GM18499 (cell line): ENCODE results near the gene OR51A4.
"Not testable (repeated sequence)": the region's sequence is repeated elsewhere in the genome, so short reads cannot be mapped to it uniquely, and the experiment has no call there.

Source experiments
- ATAC-seq: cut with Tn5 transposase; IDR thresholded peaks from one replicate; pipeline ENCODE4 v1.9.1; 2021; ENCODE audit warnings: moderate number of reproducible peaks; ENCODE audit not compliant: insufficient read depth, unreplicated experiment

OR51A4 gene

DNA sequence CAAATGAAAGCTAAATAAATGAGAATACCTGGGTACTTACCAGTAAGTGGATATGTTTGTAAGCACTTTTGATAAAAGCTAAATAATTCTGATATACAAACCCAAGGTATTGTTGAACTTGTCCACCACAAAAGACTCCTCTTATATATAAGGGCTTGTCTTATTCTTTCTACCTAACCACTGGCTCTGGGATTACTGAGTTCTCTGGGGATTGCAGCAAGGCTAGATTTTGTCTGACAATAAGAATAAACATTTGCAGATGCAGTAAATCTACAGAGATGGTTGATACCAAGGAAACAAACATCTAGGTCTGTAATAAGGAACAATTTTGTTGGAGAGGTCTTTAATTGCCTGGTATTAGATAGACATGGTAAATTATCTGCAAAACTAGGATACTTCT lies at the start of gene OR51A4:
OR51A4 (minus strand) TSS at position 101 of the 400 bp plus-strand sequence. CDS start 505 bp downstream, outside the sequence.
- no peak for ATAC-seq

GRCh38 chr11:4994551-4994950 lies 47.1 kb upstream of the OR51A4 start, which contains the start of gene OR51L1:
Gene OR51L1 (plus strand): TSS chr11:4994851. CDS start chr11:4998983, 4,132 bp downstream.
- no peak for ATAC-seq

DNA sequence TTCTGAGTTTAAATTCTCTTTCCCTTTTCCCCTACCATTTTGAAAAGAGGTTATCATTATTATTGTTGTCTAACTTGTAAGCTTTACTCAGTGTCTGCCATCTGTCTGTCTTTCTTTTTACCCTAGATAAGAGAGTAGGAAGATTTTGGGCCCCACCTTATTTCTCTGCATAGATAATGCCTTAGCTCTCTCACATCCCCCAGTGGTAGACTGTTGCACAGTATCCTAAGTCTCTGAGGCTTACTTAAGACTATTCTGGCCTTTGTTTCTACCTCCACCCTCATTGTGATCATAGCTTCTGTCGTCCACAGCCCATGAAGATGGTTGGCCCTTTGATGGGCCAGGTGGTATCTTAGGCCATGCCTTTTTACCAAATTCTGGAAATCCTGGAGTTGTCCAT lies 43.7 kb upstream of the OR51A4 start:
- no peak for ATAC-seq

DNA sequence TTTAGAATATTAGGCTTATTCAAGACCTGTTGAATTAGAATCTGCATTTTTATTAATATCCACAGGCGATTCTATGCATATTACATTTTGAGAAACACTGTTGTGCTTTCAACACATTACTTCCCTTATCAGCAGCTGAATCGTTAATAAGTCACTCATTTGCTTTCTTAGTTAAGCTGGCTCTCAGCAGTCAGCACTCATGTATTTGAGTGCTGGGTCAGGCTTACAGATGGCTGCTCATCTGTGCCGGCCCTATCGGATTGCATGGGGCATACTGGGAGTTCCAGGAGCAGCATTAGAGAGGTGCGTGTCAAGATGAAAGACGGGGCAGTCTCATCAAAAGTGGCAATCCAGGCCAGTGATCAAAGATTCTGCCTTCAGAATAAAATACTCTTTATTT lies 36.4 kb upstream of the OR51A4 start:
- no peak for ATAC-seq

GRCh38 chr11:4982678-4983077 lies 35.3 kb upstream of the OR51A4 start:
- no peak for ATAC-seq

DNA sequence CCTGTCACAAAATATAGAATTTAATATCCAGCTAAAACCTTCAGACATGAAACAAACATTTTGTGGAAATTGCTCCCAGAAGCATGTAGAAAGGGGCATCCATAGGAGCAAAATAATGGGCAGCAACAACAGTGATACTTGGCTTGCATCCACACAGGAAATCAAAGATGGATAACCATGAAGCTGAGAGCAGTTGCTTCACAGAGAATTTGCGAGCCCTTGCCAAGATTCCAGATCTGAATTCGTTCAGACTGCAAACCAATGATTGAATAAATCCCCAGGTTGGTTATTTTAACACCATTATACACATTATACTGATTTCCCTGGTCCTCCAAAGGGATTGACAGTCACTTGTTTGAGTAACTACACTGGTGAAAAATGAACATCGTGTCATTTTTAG lies 31.6 kb upstream of the OR51A4 start:
- ATAC-seq, result no peak

DNA sequence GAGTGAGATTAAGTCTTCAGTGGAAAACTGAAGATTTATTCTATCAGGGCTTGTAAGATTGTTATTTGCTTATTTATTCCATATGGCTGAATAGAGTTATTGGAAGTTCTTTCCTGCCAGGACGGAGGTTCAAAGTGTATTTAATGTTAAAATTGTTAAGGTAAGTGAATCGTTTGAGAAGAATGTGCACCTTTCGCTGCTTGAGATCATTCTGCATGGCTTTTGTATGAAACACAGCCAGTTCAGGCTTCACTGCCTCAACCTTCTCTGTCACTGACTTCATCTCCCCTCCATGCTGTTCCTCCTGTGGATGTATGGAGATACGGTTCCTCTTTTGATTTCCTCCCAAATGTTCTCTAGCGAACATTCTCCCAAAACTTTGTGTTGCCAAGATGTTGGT lies 28.0 kb upstream of the OR51A4 start:
- ATAC-seq, result no peak

- no peak for ATAC-seq
These were observed 15.4 kb upstream of the OR51A4 start for GRCh38 chr11:4962816-4963215.

DNA sequence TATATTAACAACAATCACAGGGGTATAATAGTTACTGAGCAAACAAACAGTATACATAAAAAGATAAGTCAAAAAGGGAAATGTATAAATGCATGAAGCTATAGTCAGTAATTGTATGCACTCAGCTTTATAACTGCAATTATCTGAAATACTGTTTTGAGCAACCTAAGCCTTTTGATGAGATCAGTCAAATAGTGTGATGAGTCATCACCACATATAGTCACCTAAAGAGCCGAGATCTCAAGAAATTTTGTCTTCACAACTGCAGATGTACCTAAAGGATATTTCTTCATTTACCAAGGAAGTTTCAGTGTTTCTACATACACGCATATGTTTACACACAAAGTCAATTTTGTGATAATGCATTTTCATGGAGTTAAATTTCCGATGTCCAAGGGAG lies 13.5 kb upstream of the OR51A4 start:
- no peak for ATAC-seq

GRCh38 chr11:4957396-4957795 lies 10.0 kb upstream of the OR51A4 start:
- no peak for ATAC-seq

DNA sequence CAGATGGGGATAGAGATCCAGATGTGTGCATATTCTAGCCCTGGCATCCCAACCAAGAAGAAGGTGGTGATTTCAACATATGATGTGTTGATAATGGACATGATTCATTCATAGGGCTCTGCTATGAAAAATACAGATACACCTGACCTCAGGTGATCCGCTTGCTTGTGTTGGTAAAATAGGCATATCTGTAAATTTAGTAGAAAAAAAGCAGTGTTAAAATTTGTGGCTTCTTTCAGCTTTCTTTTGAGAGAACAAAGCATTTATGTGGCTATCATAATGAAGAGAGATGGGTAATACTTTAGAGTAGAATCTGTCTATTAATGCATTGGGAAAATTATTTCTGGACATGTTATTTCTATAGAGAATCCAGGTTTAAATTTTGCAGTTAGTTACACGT lies 8.2 kb upstream of the OR51A4 start, which contains the start of gene OR51A2:
OR51A2 (minus strand) TSS at position 101 of the 400 bp plus-strand sequence; CDS start at position 101, 0 bp downstream.
- ATAC-seq, result not testable (repeated sequence)

DNA sequence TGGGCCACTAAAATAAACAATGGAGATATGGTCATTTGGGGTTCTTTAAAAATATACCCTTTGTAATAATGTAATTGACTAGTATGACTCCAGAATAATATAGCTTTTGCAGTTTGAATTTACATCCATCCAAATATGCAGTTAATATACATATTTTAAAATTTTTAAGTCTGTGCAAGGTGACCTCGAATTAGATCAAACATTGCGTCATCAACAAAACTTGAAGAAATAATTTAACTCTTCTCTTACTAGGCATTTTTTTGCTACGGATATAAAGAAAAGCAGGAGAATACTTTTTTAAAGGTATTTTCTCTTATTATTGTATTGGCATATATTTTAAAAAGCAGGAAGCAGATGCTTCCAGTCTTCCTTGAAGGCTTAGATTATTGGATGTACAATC lies 10.7 kb downstream of the OR51A4 start:
- no peak for ATAC-seq

GRCh38 chr11:4932751-4933150 lies 14.7 kb downstream of the OR51A4 start:
- no peak for ATAC-seq

GRCh38 chr11:4926608-4927007 lies 20.8 kb downstream of the OR51A4 start:
- ATAC-seq, result no peak

- ATAC-seq, result no peak
These were observed 23.2 kb downstream of the OR51A4 start, which contains the start of gene OR51G1 for GRCh38 chr11:4924239-4924638. Gene OR51G1 (minus strand): TSS chr11:4924339. CDS start chr11:4924339, 0 bp downstream.

- no peak for ATAC-seq
These were observed 25.1 kb downstream of the OR51A4 start for GRCh38 chr11:4922304-4922703.

DNA sequence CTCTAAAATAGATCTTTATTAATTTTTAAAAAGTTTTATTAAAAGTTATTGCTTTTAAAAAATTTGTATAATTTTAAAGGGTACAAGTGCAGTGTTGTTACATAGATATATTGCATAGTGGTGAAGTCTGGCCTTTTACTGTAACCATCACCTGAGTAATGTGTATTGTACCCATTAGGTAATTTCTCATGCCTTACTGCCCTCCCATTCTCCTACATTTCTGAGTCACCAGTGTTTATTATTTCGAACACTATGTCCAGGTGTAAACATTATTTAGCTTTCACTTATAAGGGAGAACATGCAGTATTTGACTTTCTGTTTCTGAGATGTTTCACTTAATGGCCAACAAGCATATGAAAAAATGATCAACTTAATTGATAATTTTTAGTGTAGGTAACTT lies 25.6 kb downstream of the OR51A4 start:
- no peak for ATAC-seq

- no peak for ATAC-seq
These were observed 28.2 kb downstream of the OR51A4 start, which contains the start of gene OR51G2 for GRCh38 chr11:4919250-4919649. Gene OR51G2 (minus strand): TSS chr11:4919350. CDS start chr11:4915663, 3,687 bp downstream.

GRCh38 chr11:4916581-4916980 lies 30.8 kb downstream of the OR51A4 start:
- ATAC-seq, result no peak

DNA sequence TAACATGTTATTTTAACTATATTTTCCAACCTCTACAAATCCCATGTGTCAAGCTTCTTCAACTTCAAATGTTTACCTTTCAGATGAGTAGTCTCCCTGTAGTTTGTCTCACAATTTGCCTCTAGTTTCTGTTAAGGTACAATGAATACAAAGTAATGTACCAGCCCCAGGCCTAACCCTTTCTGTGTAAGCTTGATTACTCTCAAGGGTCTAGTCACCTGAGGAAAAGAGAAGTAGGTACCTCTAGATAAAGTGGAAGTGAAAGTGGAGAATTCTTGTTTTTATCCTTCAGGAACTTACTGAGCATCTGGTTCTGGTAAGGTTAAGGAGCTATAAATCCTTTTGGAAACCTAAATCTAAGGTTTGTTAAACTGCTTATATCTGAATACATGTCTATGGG lies 43.9 kb downstream of the OR51A4 start, which contains the start of gene OR51A7:
OR51A7 (plus strand) TSS at position 300 of the 400 bp plus-strand sequence. CDS start 3,587 bp downstream, outside the sequence.
- ATAC-seq, result no peak
